ENCODE data around the gene LGR4.
"Not testable (repeated sequence)": the region's sequence is repeated elsewhere in the genome, so short reads cannot be mapped to it uniquely, and the experiment has no call there.

The LGR4 gene

DNA sequence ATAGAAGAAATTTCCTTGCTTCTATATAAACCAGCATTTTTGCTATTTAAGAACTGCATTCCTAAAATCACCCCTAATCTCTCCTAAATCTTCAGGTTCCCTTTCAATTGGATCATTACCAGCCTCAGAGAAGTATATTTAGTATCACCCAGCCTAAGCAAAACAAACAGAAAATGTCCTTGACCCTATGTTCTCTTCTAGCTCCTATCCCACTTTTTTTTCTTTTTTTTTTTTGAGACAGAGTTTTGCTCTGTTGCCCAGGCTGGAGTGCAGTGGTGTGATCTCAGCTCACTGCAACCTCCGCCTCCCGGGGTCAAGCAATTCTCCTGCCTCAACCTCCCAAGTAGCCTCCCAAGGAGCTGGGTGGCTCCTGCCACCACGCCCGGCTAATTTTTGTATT is 137.8 kb downstream of the LGR4 start:
- not testable (repeated sequence) for DNase-seq

GRCh38 chr11:27331981-27332380 is 140.6 kb downstream of the LGR4 start:
- no peak for DNase-seq

- no peak for DNase-seq
Observed at GRCh38 chr11:27330633-27331270, 141.8 kb downstream of the LGR4 start.

- no peak for DNase-seq
Observed at GRCh38 chr11:27329867-27330632, 142.5 kb downstream of the LGR4 start.

GRCh38 chr11:27328614-27329013 is 144.0 kb downstream of the LGR4 start:
- no peak for DNase-seq

DNA sequence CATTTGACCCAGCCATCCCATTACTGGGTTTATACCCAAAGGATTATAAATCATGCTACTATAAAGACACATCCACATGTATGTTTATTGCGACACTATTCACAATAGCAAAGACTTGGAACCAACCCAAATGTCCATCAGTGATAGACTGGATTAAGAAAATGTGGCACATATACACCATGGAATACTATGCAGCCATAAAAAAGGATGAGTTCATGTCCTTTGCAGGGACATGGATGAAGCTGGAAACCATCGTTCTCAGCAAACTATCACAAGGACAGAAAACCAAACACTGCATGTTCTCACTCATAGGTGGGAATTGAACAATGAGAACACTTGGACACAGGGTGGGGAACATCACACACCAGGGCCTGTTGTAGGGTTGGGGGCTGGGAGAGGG is 145.5 kb downstream of the LGR4 start:
- not testable (repeated sequence) for DNase-seq

DNA sequence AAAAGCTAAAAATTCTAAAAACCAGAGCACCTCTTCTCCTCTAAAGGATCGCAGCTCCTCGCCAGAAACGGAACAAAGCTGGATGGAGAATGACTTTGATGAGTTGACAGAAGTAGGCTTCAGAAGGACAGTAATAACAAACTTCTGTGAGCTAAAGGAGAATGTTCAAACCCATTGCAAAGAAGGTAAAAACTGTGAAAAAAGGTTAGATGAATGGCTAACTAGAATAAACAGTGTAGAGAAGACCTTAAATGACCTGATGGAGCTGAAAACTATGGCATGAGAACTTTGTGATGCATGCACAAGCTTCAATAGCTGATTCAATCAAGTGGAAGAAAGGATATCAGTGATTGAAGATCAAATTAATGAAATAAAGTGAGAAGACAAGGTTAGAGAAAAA is 150.4 kb downstream of the LGR4 start:
- DNase-seq = not testable (repeated sequence)

DNA sequence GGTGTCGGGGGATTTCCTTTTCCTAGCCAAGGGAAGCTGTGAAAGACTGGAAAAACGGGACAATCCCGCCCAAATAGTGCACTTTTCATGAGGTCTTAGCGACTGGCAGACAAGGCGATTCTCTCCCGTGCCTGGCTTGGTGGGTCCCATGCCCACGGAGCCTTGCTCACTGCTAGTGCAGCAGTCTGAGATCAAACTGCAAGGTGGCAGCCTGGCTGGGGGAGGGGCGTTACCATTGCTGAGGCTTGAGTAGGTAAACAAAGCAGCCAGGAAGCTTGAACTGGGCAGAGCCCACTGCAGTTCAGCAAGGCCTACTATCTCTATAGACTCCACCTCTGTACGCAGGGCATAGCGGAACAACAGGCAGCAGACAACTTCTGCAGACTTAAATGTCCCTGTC is 151.2 kb downstream of the LGR4 start:
- not testable (repeated sequence) for DNase-seq

GRCh38 chr11:27319072-27319471 is 153.5 kb downstream of the LGR4 start:
- DNase-seq = no peak

DNA sequence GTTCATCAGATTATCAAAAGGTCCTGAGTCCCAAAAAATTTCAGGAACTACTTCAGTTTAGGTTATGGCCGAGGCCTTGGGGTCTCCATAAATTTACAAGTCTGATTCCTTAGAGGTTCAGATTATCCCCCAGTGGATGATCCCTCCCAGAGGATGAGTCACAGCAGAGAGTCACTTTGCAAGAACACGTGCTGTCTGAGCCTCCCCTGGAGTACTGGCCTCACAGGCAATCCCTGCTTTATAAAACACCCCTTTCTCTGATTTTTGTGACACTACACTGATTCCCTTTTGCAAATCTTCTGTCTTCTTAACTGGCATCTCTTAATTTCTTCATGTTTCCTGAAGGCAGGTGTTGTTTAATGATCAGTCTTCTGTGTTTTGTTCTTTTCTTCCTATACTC is 154.8 kb downstream of the LGR4 start:
- no peak for DNase-seq
